Neural cell (in vitro differentiated cells): ENCODE results near the gene CHTF8.

ENCODE experiments used
- CTCF ChIP-seq: fragments of 450-650 bp; IDR thresholded peaks from 2 replicates; pipeline ENCODE4 v1.5.1; 2014; ENCODE audit warnings: antibody characterized with exemption, mild to moderate bottlenecking, moderate library complexity; ENCODE audit not compliant: poor library complexity, severe bottlenecking
- EZH2 ChIP-seq: fragments of 200-600, 300-800 bp; shearing (Covaris generic), sonication (generic); IDR thresholded peaks from 2 replicates; pipeline ENCODE4 v1.6.1; 2014; ENCODE audit warnings: antibody characterized with exemption, low read length, borderline replicate concordance, mild to moderate bottlenecking; ENCODE audit not compliant: insufficient read depth, poor library complexity, severe bottlenecking
- MXI1 ChIP-seq: fragments of 450-650 bp; conservative IDR thresholded peaks from 2 replicates; pipeline ENCODE4 v1.6.1; 2014; ENCODE audit warnings: antibody characterized with exemption, mild to moderate bottlenecking; ENCODE audit not compliant: poor library complexity, severe bottlenecking
- POLR2AphosphoS5 ChIP-seq: IDR thresholded peaks from 2 replicates; pipeline ENCODE4 v1.6.1; 2012
- RAD21 ChIP-seq: fragments of 450-650 bp; conservative IDR thresholded peaks from 2 replicates; pipeline ENCODE4 v1.6.1; 2014; ENCODE audit warnings: antibody characterized with exemption, mild to moderate bottlenecking, moderate library complexity
- SMC3 ChIP-seq: fragments of 450-650 bp; conservative IDR thresholded peaks from 2 replicates; pipeline ENCODE4 v1.6.1; 2014; ENCODE audit warnings: antibody characterized with exemption, mild to moderate bottlenecking, moderate library complexity; ENCODE audit not compliant: poor library complexity
- TAF1 ChIP-seq: IDR thresholded peaks from 2 replicates; pipeline ENCODE4 v1.6.1; 2012; ENCODE audit warnings: low read depth

GRCh38 chr16:69110406-69110805 lies 22.0 kb downstream of the CHTF8 start:
- TF ChIP-seq TAF1 = no peak
- TF ChIP-seq CTCF = no peak
- TF ChIP-seq EZH2 = no peak
- TF ChIP-seq POLR2AphosphoS5 = no peak
- no peak for TF ChIP-seq MXI1
- no peak for TF ChIP-seq RAD21
- no peak for TF ChIP-seq SMC3
